Lung (tissue), 12 donors: Measurements from ENCODE around the gene UNC45A. TPM values are rescaled to one million over a fixed set of nuclear protein-coding genes. Genes with fewer than 3 reads are reported as not detected.

Experiments used
- ATAC-seq: fragments of 200-7000 bp; cut with Tn5 transposase; one replicate; pipeline ENCODE4 v1.9.1; 2020; ENCODE audit warnings: moderate number of reproducible peaks; ENCODE audit not compliant: insufficient read depth, low FRiP score
- DNase-seq, 3 donors: peaks; one replicate each; pipeline ENCODE4 v3.0.0-alpha.2; 2013 to 2017
- H3K27ac ChIP-seq, 2 donors: one replicate each; pipeline ENCODE4 v1.5.1; 2013; ENCODE audit warnings: mild to moderate bottlenecking in 2 of 2, moderate library complexity in 2 of 2, control low read depth in 1 of 2, inconsistent platforms in 1 of 2, low read depth in 1 of 2, low read length in 1 of 2
- H3K27me3 ChIP-seq, 3 donors: one replicate each; pipeline ENCODE4 v1.5.1; 2013; ENCODE audit warnings: low read length in 2 of 3; ENCODE audit not compliant: control insufficient read depth in 3 of 3, insufficient read depth in 3 of 3
- H3K36me3 ChIP-seq, 4 donors: one replicate each; pipeline ENCODE4 v1.5.1; 2013; ENCODE audit warnings: low read length in 4 of 4, mild to moderate bottlenecking in 1 of 4, moderate library complexity in 1 of 4; ENCODE audit not compliant: control insufficient read depth in 4 of 4, insufficient read depth in 4 of 4
- H3K4me1 ChIP-seq, 5 donors: one replicate each; pipeline ENCODE4 v1.5.1; 2013; ENCODE audit warnings: low read length in 5 of 5, mild to moderate bottlenecking in 2 of 5, moderate library complexity in 1 of 5; ENCODE audit not compliant: control insufficient read depth in 5 of 5, insufficient read depth in 5 of 5
- H3K4me3 ChIP-seq: one replicate; pipeline ENCODE4 v1.5.1; 2013; ENCODE audit warnings: mild to moderate bottlenecking, control low read depth, moderate library complexity
- H3K9ac ChIP-seq, 2 donors: one replicate each; pipeline ENCODE4 v1.5.1; 2013; ENCODE audit warnings: low read length in 2 of 2, control low read depth in 1 of 2; ENCODE audit not compliant: insufficient read depth in 1 of 2
- H3K9me3 ChIP-seq, 4 donors: one replicate each; pipeline ENCODE4 v1.5.1; 2013; ENCODE audit warnings: low read length in 3 of 4, mild to moderate bottlenecking in 1 of 4, moderate library complexity in 1 of 4; ENCODE audit not compliant: control insufficient read depth in 4 of 4, insufficient read depth in 3 of 4
- WGBS, 2 donors: extraction: QIAGEN DNeasy Blood & Tissue Kit; methylation state at CpG; one replicate each; pipeline ENCODE4 v1.1.7; 2013; 5-methylcytosine and 5-hydroxymethylcytosine counted together
- polyA plus RNA-seq, 2 donors: library from polyadenylated mRNA; stranded (reverse); fragments of 200-250 nt; gene quantifications; one replicate each; pipeline ENCODE4 v1.2.1, GENCODE V29; 2013
- total RNA-seq, 2 donors: library from RNA; depleted of rRNA in 1 of 2; stranded (reverse); fragments of >200 nt in 1 of 2; gene quantifications; one replicate each; pipeline ENCODE4 v1.2.1, GENCODE V29; 2014 to 2021
- TF ChIP-seq, protein P1 (sequence below): IDR thresholded peaks from 2 replicates; pipeline ENCODE4 v1.5.1; 2012; ENCODE audit warnings: mild to moderate bottlenecking; ENCODE audit errors: control extremely low read depth, extremely low read depth
- donor health status: control.
- donor health status: control.
- donor health status: Bipolar disorder and iron deficiency.
- donor health status: healthy.
- donor health status: DM: yes; HTN: yes; CAD: no.

Gene UNC45A
- total and polyA plus RNA-seq, 4 donors, result 34.4 to 59.6 (median 53.3) TPM

DNA sequence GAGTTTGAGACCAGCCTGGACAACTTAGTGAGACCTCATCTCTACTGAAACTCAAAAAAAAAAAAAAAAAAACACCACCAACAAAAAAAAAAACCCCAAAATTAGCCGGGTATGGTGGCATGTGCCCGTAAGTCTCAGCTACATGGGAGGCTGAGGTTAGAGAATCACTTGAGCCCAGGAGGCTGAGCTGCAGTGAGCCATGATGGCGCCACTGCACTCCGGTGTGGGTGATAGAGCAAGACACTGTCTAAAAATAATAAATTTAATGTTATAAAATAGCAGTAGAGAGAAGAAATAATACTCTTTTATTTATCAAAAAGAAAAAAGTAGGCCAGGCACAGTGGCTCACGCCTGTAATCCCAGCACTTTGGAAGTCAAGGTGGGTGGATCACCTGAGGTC lies 37.0 kb downstream of the UNC45A start:
- H3K4me1 ChIP-seq, result no peaks in the 10 kb centered on the region
- H3K27ac ChIP-seq, result no peak overlapping the region
- no peaks in the 10 kb centered on the region for H3K9me3 ChIP-seq
- H3K4me3 ChIP-seq, result no peak overlapping the region
- H3K9ac ChIP-seq, result no peak overlapping the region
- H3K36me3 ChIP-seq, result peaks cover 0 to 39% (median 13%) of the 10 kb centered on the region in 4 donors
- H3K27me3 ChIP-seq, result no peaks in the 10 kb centered on the region
- no peak for DNase-seq
- ATAC-seq, result no peak
- TF ChIP-seq, protein P1, sequence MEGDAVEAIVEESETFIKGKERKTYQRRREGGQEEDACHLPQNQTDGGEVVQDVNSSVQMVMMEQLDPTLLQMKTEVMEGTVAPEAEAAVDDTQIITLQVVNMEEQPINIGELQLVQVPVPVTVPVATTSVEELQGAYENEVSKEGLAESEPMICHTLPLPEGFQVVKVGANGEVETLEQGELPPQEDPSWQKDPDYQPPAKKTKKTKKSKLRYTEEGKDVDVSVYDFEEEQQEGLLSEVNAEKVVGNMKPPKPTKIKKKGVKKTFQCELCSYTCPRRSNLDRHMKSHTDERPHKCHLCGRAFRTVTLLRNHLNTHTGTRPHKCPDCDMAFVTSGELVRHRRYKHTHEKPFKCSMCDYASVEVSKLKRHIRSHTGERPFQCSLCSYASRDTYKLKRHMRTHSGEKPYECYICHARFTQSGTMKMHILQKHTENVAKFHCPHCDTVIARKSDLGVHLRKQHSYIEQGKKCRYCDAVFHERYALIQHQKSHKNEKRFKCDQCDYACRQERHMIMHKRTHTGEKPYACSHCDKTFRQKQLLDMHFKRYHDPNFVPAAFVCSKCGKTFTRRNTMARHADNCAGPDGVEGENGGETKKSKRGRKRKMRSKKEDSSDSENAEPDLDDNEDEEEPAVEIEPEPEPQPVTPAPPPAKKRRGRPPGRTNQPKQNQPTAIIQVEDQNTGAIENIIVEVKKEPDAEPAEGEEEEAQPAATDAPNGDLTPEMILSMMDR, result no peak
- 96 to 97% methylated on average over 5 of the region's 5 CpGs for WGBS, 2 donors

DNA sequence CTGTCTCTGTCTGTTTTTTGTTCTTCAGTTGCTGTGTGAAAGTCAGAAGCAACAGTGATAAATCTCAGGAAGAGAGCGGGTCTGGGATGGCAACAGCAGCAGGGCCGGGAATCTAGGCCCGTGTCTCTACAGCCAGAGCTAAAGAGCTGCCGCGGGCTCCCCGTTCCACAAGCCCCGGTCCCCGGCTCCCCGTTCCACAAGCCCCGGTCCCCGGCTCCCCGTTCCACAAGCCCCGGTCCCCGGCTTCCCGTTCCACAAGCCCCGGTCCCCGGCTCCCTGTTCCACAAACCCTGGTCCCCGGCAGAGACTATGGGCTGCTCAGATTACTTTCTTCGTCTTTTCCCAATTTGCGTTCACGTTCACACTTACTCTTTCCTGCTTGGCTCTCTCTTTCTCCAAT lies 39.1 kb downstream of the UNC45A start:
- ATAC-seq (no peak), DNase-seq (no peak)
- H3K9ac ChIP-seq, result no peak overlapping the region
- peaks cover 0 to 24% (median 6%) of the 10 kb centered on the region in 4 donors for H3K36me3 ChIP-seq
- H3K9me3 ChIP-seq, result no peaks in the 10 kb centered on the region
- 94 to 96% methylated on average over 21 of the region's 21 CpGs for WGBS, 2 donors
- H3K27ac ChIP-seq, result no peak overlapping the region
- H3K4me1 ChIP-seq, result no peaks in the 10 kb centered on the region
- no peak overlapping the region for H3K4me3 ChIP-seq
- TF ChIP-seq, protein P1, result no peak
- no peaks in the 10 kb centered on the region for H3K27me3 ChIP-seq

DNA sequence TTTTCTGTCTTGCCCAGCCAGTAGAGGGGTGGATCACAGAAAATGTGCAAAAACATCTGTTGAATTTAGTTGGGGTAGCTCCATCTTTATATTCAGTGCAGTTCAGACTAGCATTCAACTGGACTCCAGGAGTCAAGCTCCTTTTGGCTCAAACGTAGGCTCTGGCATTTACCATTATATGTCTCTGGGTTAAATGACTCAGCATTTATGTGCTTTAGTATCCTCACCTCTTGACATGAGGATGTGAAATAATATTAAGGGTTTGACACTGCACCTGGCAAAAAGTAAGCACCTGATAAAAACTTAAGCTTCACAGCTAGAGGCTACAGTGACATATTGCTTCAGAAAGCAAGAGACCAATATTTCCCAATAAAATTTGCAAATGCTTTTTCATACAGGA lies 44.5 kb downstream of the UNC45A start:
- TF ChIP-seq, protein P1, result no peak

DNA sequence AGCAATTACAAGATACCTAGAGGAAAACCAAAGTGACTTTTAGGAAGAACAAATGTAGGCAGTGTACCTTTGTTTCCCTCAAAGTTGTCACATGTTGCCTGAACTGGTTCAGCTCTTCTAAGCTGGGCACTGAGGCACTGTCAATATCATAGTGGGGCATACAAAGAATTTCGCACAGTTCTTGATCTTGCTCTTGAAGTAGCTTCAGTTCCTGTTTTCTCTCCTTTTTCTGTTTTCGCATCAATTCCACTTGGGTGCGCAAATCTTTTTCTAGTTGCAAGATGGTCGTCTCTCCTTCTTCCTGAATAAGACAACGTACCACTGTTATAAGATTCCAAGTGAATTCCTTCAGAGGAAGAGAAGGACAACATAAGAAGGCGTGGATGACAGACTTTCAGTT lies 46.6 kb downstream of the UNC45A start:
- H3K9ac ChIP-seq, result no peak overlapping the region
- WGBS, 2 donors, result 89 to 91% methylated on average over 6 of the region's 6 CpGs
- H3K27me3 ChIP-seq, result no peaks in the 10 kb centered on the region
- H3K36me3 ChIP-seq, result peaks cover 1 to 28% (median 11%) of the 10 kb centered on the region in 4 donors
- H3K27ac ChIP-seq, result no peak overlapping the region
- ATAC-seq, result no peak
- DNase-seq, result no peak
- no peaks in the 10 kb centered on the region for H3K4me1 ChIP-seq
- H3K4me3 ChIP-seq, result no peak overlapping the region
- TF ChIP-seq, protein P1, result no peak
- H3K9me3 ChIP-seq, result no peaks in the 10 kb centered on the region

More for the DNA sequence above, 44.5 kb downstream of the UNC45A start:
- Histone ChIP-seq H3K27ac (no peak overlapping the region), H3K4me1 (no peaks in the 10 kb centered on the region), H3K4me3 (no peak overlapping the region), H3K36me3 (peaks cover 1 to 33% (median 17%) of the 10 kb centered on the region in 4 donors), H3K9ac (no peak overlapping the region), H3K27me3 (no peaks in the 10 kb centered on the region), H3K9me3 (no peaks in the 10 kb centered on the region)
- ATAC-seq (no peak), DNase-seq (no peak)
- WGBS, 2 donors, result 63 to 84% methylated on average over 1 of the region's 1 CpG
